Spinal cord (tissue), 10 donors: ENCODE results near the gene KAT7. TPM values are rescaled to one million over a fixed set of nuclear protein-coding genes. Genes with fewer than 3 reads are reported as not detected.

Experiments used
- DNase-seq, 6 donors: peaks; one replicate each; pipeline versions ENCODE4 v3.0.0 to v3.0.0-alpha.2; 2013 to 2015; ENCODE audit warnings: low spot score in 6 of 6, low read depth in 4 of 6
- H3K27ac ChIP-seq: one replicate; pipeline ENCODE4 v1.5.1; 2013; ENCODE audit warnings: low read depth, low read length, control low read depth
- H3K27me3 ChIP-seq: one replicate; pipeline ENCODE4 v1.6.1; 2013; ENCODE audit warnings: low read length; ENCODE audit not compliant: control insufficient read depth, insufficient read depth
- H3K36me3 ChIP-seq: one replicate; pipeline ENCODE4 v1.6.1; 2013; ENCODE audit warnings: low read length; ENCODE audit not compliant: control insufficient read depth, insufficient read depth
- H3K4me1 ChIP-seq: one replicate; pipeline ENCODE4 v1.6.1; 2013; ENCODE audit warnings: low read length; ENCODE audit not compliant: control insufficient read depth, insufficient read depth
- H3K4me3 ChIP-seq: one replicate; pipeline ENCODE4 v1.5.1; 2013; ENCODE audit warnings: low read depth, low read length, control low read depth
- H3K9me3 ChIP-seq: one replicate; pipeline ENCODE4 v1.6.1; 2013; ENCODE audit warnings: low read length; ENCODE audit not compliant: control insufficient read depth, insufficient read depth
- WGBS: methylation state at CpG from one replicate; pipeline ENCODE4 v1.1.5; 2013; ENCODE audit warnings: missing lambda C conversion rate; ENCODE audit not compliant: insufficient coverage; 5-methylcytosine and 5-hydroxymethylcytosine counted together
- polyA plus RNA-seq, 2 donors: library from polyadenylated mRNA; unstranded; fragments of 120-200 nt; gene quantifications; one replicate each; pipeline ENCODE4 v1.2.1, GENCODE V29; 2013; ENCODE audit not compliant: insufficient read length in 2 of 2
- total RNA-seq, 2 donors: library from RNA; depleted of rRNA in 1 of 2; stranded (reverse); fragments of 120-200 nt in 1 of 2; fragments of >200 nt in 1 of 2; gene quantifications; one replicate each; pipeline versions ENCODE4 v1.2.3 to v1.2.4, GENCODE V29; 2013 to 2014
- donor health status: healthy.

Gene KAT7
- total and polyA plus RNA-seq, 4 donors = 53.0 to 58.6 (median 54.2) TPM

DNA sequence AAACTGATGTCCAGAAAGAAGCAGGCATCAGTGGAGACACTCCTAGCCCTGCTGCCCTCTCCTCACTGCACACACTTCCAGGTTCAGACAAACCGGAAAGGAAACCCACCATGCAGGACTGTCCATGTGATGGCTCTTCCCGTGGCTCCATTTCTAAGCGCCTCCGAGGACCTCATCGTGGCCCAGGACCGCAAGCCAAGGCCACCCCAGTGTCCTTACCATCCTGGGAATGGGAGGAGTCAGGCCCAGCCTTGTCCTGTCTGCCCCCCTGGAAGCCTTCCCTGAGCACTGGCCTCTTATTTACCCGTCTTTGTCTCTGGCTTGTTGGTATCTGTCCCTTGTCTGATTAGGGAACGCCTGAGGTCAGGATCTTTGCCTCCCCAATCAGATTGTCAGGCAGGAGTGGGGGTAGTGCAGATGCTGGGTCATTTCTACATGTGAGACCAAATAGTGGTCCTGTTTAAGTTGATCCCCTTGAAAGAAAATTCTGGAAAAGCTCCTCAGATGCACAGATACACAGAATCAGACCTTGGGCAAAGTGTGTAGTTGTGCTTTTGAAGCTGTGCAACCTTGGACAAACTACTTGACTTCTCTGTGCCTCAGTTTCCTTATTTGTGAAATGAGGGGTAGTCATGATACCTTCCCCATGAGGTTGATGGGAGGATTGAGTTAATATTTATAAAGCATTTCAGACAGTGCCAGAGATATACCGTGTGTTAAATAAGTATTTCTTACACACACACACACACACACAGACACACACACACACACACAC is 58.6 kb downstream of the KAT7 start:
- H3K27ac ChIP-seq = no peak overlapping the region
- H3K4me1 ChIP-seq = peaks cover 46% of the 10 kb centered on the region
- no peak for DNase-seq
- H3K9me3 ChIP-seq = no peaks in the 10 kb centered on the region
- no peak overlapping the region for H3K4me3 ChIP-seq
- H3K27me3 ChIP-seq = peaks cover 18% of the 10 kb centered on the region
- 87% methylated on average over 9 of the region's 9 CpGs for WGBS
- H3K36me3 ChIP-seq = peaks cover under 1% of the 10 kb centered on the region

DNA sequence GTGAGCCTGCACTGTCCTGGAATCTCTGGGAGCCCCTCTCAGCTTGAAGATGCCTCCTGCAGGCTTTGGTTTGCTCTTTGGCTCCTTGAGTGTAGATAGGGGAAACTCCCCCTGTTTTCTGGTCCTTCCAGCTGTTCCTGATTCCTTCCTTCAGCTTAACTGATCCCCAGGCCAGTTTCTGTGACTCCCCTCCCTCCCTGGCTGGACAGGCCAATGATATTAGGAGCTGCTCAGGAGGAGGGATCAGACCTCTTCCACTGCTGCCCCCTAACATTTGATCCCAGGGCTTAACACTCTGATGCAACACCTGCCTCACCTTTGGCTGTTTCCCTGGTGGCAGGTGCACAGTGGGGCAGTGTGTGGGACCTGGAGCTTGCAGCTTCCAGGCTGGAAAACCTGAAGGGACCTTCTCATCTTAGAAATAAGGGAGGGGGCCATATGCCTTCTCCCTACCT is 59.6 kb downstream of the KAT7 start, which contains the start of gene TAC4:
TAC4 (minus strand) TSS at position 51 of the 455 bp plus-strand sequence. CDS start 52 bp downstream, outside the sequence.
- Histone ChIP-seq H3K27me3 (peaks cover 18% of the 10 kb centered on the region), H3K27ac (no peak within 1 kb of the TSS), H3K36me3 (no peaks in the 10 kb centered on the region), H3K4me3 (no peak within 1 kb of the TSS), H3K4me1 (peaks cover 46% of the 10 kb centered on the region), H3K9me3 (no peaks in the 10 kb centered on the region)
- no peak for DNase-seq

DNA sequence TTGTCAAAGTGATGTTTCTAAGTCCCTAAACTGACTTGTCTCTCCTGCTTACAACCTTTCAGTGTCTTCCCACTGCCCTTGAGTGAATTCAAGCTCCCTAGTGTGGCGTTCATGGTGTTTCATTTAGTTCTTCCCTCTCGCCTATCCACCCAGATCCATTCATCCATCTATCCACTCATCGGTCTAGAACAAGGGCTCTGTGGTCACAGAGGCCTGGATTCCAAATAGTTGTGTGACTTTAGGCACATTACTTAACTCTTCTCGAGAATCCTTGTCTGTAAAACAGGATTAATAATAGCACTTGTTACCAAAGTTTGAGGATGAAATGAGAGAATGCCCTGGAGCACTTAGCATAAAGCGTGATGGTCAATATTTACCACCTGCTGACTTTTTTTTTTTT is 60.3 kb downstream of the KAT7 start:
- Histone ChIP-seq H3K9me3 (no peaks in the 10 kb centered on the region), H3K27me3 (peaks cover 20% of the 10 kb centered on the region), H3K36me3 (no peaks in the 10 kb centered on the region), H3K4me1 (peaks cover 46% of the 10 kb centered on the region), H3K4me3 (no peak overlapping the region), H3K27ac (no peak overlapping the region)
- WGBS = 55% methylated on average over 2 of the region's 5 CpGs
- peak in 1 of 6 donors; percentile 47 for DNase-seq

DNA sequence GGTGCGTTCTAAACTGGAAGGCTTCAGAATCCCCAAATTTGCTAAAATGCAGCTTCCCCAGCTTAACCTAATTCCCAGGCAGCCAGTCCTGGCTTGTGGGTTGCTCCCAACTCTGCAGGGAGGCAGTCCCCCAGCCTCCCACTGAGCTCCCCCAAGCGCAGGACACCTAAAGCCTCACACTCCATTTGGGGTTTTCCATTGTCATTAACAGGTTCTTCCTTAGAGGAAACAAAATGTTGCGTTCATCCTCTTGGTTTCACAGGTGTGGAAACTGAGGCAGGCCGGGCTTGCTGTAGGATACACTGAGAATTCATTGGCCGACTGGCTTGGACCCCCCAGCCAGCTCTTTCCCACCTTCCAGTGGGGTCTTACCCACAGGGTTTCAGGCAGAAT is 61.7 kb downstream of the KAT7 start:
- H3K9me3 ChIP-seq = no peaks in the 10 kb centered on the region
- H3K4me1 ChIP-seq = peaks cover 41% of the 10 kb centered on the region
- no peaks in the 10 kb centered on the region for H3K36me3 ChIP-seq
- WGBS = 88% methylated on average over 3 of the region's 5 CpGs
- peaks cover 20% of the 10 kb centered on the region for H3K27me3 ChIP-seq
- no peak overlapping the region for H3K4me3 ChIP-seq
- no peak overlapping the region for H3K27ac ChIP-seq
- DNase-seq = no peak

DNA sequence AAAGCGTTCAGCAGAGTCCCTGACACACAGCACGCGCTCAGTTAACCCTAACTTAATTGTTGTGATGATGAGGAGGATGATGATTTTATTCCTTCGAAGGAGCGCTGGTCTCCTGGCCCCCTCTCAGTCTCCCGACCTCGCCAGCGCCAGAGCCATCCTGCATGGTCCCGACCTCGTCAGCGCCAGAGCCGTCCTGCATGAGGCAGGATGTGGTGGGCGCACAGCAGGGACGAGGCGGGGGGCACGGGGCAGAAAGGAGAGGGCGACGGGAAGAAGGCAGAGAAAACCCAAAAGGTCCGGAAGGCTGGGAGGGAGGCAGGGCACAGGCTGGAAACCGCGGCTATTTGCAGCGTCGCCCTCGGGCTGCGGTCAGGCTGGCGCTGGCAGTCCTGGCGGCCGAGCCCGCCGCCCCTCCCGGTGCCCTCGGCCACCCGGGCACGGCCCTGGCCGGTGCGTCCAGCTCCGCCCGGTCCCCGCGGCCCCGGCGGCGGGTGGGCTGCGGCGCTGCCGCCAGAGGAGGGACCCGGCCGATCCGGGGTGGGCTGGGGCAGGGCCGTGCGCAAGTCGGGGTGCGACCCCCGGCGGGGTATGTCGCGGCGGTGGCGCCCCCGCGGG is 62.4 kb downstream of the KAT7 start:
- WGBS = 2% methylated on average over 61 of the region's 61 CpGs
- Histone ChIP-seq H3K9me3 (no peaks in the 10 kb centered on the region), H3K36me3 (no peaks in the 10 kb centered on the region), H3K4me1 (peaks cover 34% of the 10 kb centered on the region), H3K27me3 (peaks cover 20% of the 10 kb centered on the region), H3K27ac (no peak overlapping the region), H3K4me3 (peak overlapping the region; percentile 28)
- DNase-seq = peak in 2 of 6 donors; percentile 15 to 20

DNA sequence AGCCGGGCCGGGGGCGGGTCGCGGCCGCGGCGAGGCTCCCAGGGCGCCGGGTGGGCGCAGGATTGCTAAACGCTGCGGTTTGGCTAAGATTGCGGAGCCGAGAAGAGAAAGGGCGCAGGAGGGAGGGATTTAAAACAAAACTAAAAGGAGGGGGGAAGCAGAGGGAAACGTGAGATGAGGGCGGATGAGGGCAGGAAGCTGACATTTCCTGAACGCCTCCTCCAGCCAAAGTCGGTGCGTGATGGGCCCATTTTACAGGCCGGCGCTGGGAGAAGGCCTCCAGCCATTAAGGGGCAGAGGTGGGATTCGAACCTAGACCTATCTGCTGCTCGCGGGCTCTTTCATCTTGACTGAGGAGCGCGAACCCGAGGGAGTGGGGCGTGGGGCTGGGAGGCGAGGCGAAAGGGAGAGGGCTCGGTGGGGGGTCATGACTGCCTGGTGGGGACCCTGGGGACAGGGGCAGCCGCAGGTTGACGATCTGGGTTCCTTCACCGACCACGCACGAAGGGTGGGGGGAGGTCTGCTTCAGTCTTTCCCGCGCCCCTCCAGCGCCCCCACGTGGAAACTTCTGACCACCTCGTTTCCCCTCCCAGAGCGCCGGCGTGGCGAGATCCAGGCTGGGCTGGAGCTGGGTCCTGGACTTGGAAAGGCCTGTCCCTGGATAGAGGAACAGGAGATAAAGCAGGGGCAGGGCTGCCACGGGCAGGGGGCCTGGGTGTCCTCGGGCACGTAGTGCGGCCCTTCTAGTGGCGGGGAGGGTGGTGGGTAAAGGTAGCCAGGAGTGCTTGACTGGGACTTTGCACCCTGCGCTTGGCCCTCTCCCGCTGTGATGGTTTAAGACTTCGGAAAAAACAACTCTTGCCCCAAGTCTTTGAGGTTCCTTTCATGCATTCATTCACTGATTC is 63.2 kb downstream of the KAT7 start:
- Histone ChIP-seq H3K4me1 (peaks cover 28% of the 10 kb centered on the region), H3K9me3 (no peaks in the 10 kb centered on the region), H3K27me3 (peaks cover 20% of the 10 kb centered on the region), H3K27ac (no peak overlapping the region), H3K4me3 (peak overlapping the region; percentile 45), H3K36me3 (no peaks in the 10 kb centered on the region)
- WGBS = 4% methylated on average over 44 of the region's 55 CpGs
- peak in 5 of 6 donors; percentile 45 to 83 (median 55) for DNase-seq

DNA sequence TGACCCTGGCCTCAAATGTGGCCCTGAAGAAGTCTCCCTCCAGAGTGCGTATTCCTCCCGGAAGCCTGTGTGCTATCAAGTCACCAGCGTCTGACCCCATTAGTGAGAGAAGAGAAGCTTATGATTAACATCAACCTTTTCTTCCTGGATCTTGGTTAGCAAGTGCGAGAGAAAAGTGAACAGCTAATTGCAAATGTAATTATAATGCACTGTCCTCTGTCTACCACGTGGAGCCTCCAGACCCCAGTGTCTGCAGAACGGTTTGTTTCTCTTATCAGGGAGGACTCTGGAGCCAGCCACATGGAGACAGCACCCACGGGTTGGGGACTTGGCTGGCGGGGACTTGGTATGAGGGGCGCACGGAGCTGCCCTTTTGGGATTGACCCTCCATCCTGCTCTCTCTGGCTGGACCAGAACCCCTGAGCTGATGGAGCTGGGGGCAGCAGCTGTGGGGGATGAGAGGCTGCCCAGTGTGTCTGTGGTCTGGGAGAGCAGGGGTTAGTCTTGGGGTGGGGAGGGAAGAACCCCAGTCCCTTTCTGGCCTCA is 65.1 kb downstream of the KAT7 start:
- Histone ChIP-seq H3K4me1 (peaks cover 18% of the 10 kb centered on the region), H3K36me3 (no peaks in the 10 kb centered on the region), H3K4me3 (no peak overlapping the region), H3K9me3 (no peaks in the 10 kb centered on the region), H3K27ac (no peak overlapping the region), H3K27me3 (peaks cover 20% of the 10 kb centered on the region)
- DNase-seq = no peak
- 77% methylated on average over 6 of the region's 10 CpGs for WGBS

DNA sequence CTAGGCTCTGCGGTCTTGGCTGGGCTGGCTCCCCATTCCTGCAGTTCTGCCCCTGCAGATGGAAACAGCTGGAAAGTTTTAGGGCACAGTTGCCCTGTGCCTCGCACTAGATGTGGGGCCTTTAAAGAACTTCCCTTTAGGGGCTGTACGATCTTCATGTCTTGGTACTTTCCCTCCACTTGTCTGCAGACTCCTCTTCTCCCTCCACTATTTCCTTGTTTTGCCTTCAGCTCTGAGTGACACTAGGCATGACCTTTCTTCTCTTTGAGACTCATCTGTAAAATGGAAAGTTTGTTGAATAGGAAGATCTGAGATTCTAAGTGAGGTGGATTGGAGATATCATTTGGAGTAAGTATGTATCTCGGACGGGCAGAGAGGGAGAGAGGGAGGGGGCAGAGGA is 65.6 kb downstream of the KAT7 start:
- WGBS = 84% methylated on average over 3 of the region's 5 CpGs
- H3K27me3 ChIP-seq = peaks cover 20% of the 10 kb centered on the region

DNA sequence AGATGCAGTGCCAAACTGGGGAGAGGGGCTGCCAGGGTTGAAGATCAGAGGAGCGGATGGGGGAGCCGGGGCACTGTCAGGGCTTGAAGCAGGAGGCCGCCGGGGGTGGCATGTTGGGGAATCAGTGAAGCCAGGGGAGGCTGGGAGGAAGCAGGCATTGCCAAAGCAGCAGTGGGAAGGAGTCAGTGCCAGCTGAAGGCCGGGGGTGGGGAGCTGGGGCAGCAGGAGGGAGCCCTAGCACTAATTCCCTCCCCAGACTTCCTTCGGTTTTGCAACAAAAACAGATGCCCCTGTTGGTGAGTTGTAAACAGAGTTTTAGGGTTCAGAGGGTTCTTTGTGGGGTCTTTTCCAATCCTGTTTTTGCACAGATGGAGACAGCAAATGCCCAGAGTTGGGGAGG is 70.3 kb downstream of the KAT7 start:
- H3K4me1 ChIP-seq = peaks cover 14% of the 10 kb centered on the region
- WGBS = 64% methylated on average over 4 of the region's 6 CpGs
- H3K4me3 ChIP-seq = no peak overlapping the region
- H3K27ac ChIP-seq = no peak overlapping the region
- H3K27me3 ChIP-seq = peaks cover 9% of the 10 kb centered on the region
- H3K36me3 ChIP-seq = peaks cover 2% of the 10 kb centered on the region
- H3K9me3 ChIP-seq = no peaks in the 10 kb centered on the region
- peak in 1 of 6 donors; percentile 38 for DNase-seq

More for the DNA sequence above, 65.6 kb downstream of the KAT7 start:
- no peaks in the 10 kb centered on the region for H3K9me3 ChIP-seq
- no peaks in the 10 kb centered on the region for H3K36me3 ChIP-seq
- H3K27ac ChIP-seq = no peak overlapping the region
- peaks cover 18% of the 10 kb centered on the region for H3K4me1 ChIP-seq
- H3K4me3 ChIP-seq = no peak overlapping the region
- no peak for DNase-seq
